ENCODE results near the gene ATP1A2. TPM values are rescaled to one million over a fixed set of nuclear protein-coding genes. Genes with fewer than 3 reads are reported as not detected.

Gene ATP1A2
- total and polyA plus RNA-seq, 4 donors = 281 to 2,060 (median 566) TPM

DNA sequence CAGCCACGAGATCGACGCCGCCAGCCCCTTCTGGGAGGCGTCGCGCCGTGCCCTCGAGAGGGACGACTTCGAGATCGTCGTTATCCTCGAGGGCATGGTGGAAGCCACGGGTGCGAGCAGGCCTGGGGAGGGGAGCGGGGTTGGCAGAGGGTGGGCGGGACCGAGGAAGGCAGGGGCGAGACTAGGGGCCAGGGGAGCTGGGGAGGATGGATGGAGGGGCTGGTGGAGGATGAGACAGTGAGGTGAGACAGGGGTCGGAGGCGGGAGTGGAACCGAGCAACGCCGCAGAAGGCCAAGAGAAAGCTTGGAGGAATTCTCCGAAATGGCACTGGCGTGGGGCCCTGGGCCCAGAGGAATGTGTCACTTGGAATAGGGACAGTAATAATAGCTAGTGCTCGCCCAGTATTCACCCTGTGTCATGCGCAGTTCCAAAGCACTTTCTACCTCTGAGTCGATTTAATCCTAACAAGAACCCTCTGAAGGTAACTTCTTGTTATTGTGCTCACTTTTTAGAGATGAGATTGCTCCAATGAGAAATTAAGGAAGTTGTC, 30.7 kb upstream of the ATP1A2 start:
- Histone ChIP-seq H3K27ac (ENCODE audit: low read depth, low read length) (no peak overlapping the region), H3K4me1 (ENCODE audit: control insufficient read depth, insufficient read depth, low read length) (peaks cover 47% of the 10 kb centered on the region), H3K27me3 (ENCODE audit: control insufficient read depth, insufficient read depth, low read length) (peaks cover 12% of the 10 kb centered on the region), H3K9me3 (ENCODE audit: control insufficient read depth, insufficient read depth, low read length) (no peaks in the 10 kb centered on the region), H3K4me3 (ENCODE audit: low read depth, low read length) (no peak overlapping the region), H3K36me3 (ENCODE audit: control insufficient read depth, insufficient read depth, low read length) (peaks cover 32% of the 10 kb centered on the region)
- DNase-seq (ENCODE audit: low read depth in 4 of 6, low spot score in 6 of 6) = no peak
- whole genome bisulfite sequencing (ENCODE audit: insufficient coverage) = 79% methylated on average over 22 of the region's 30 CpGs

DNA sequence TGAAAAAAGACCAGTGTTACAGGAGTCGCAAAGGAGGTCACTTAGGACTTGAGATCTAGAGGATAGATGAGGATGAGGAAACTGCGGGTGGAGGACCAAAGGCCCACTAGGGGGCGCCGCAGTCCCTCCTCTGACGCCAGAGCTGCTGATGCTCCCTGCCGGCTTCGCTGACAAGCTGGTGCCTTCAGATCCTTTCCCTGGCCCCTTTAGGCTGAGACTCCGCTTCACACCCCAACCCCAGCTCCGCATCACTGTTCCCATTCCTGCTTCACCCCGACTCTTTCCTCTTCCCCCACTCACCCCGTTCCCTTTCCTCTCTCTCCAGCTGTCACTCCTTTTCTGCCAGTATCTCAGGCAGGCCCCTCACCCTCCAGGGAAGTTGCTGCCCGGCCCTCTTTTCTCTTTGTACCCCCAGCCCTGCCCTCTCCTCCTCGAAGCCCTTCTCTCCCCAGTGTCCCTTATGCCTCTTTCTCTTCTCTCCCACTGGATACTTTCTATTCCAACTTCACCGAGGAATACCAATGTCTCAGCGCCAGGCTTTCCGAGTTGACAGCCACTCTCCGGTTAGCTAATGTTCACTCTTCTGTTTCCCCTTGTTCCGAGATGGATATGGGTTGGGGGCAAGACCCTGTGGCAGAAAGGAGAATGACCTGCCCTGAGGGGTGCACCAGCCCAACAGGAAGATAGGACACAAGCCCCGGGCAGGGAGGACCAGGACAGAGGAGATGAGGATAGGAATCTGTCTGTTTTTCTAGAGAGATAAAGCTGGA, 29.7 kb upstream of the ATP1A2 start:
- H3K27me3 ChIP-seq (ENCODE audit: control insufficient read depth, insufficient read depth, low read length) = peaks cover 12% of the 10 kb centered on the region
- WGBS (ENCODE audit: insufficient coverage) = 15% methylated on average over 15 of the region's 19 CpGs
- H3K36me3 ChIP-seq (ENCODE audit: control insufficient read depth, insufficient read depth, low read length) = peaks cover 42% of the 10 kb centered on the region
- H3K27ac ChIP-seq (ENCODE audit: low read depth, low read length) = peak overlapping the region; percentile 75
- H3K9me3 ChIP-seq (ENCODE audit: control insufficient read depth, insufficient read depth, low read length) = no peaks in the 10 kb centered on the region
- H3K4me3 ChIP-seq (ENCODE audit: low read depth, low read length) = no peak overlapping the region
- peak in 2 of 6 donors; percentile 89 to 93 for DNase-seq (ENCODE audit: low read depth in 4 of 6, low spot score in 6 of 6)
- H3K4me1 ChIP-seq (ENCODE audit: control insufficient read depth, insufficient read depth, low read length) = peaks cover 48% of the 10 kb centered on the region

DNA sequence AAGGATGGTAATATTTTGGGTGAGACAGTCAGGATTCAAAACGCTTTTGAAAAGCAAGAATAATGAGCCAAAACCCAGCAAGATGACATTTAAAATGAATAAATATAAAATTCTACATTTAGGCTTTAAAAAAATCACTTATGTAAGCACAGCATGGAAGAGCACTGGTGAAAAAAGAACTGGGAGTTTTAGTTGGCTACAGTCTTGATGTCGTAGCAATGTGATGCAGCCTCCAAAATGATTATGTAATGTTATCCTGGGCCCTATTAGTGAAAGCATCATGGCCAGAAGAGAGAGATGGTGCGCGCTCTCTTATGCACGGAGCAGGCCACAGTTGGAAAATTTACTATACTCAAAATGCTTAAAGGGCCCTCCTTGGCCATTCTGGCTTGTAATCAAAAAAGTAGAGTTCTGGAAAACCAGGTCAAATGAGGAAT, 29.1 kb upstream of the ATP1A2 start:
- H3K4me3 ChIP-seq (ENCODE audit: low read depth, low read length) = no peak overlapping the region
- peak overlapping the region; percentile 75 for H3K27ac ChIP-seq (ENCODE audit: low read depth, low read length)
- H3K9me3 ChIP-seq (ENCODE audit: control insufficient read depth, insufficient read depth, low read length) = no peaks in the 10 kb centered on the region
- H3K27me3 ChIP-seq (ENCODE audit: control insufficient read depth, insufficient read depth, low read length) = peaks cover 12% of the 10 kb centered on the region
- peaks cover 48% of the 10 kb centered on the region for H3K36me3 ChIP-seq (ENCODE audit: control insufficient read depth, insufficient read depth, low read length)
- peaks cover 44% of the 10 kb centered on the region for H3K4me1 ChIP-seq (ENCODE audit: control insufficient read depth, insufficient read depth, low read length)
- DNase-seq (ENCODE audit: low read depth in 4 of 6, low spot score in 6 of 6) = peak in 2 of 6 donors; percentile 79 to 86
- 50% methylated on average over 1 of the region's 5 CpGs for WGBS (ENCODE audit: insufficient coverage)

DNA sequence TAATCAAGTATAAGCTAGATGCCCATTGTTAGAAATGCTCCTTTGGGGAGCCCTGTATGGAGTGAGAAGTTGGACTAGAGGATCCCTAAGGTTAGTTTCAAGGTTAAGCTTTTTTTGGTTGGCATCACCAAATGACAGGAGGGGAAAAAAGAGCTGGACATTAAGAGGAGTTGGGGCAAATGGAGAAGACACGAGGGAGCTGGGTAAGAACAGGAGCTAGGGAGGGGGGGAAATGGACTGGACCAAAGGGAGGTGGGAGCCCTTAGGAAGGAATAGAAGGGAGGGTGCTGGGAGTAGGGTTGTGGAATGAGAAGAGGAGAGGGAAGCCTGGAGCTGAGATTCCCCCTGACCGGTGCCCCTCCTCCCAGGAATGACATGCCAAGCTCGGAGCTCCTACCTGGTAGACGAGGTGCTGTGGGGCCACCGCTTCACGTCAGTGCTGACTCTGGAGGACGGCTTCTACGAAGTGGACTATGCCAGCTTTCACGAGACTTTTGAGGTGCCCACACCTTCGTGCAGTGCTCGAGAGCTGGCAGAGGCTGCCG, 28.4 kb upstream of the ATP1A2 start:
- 89% methylated on average over 8 of the region's 12 CpGs for WGBS (ENCODE audit: insufficient coverage)
- Histone ChIP-seq H3K9me3 (ENCODE audit: control insufficient read depth, insufficient read depth, low read length) (no peaks in the 10 kb centered on the region), H3K27me3 (ENCODE audit: control insufficient read depth, insufficient read depth, low read length) (peaks cover 12% of the 10 kb centered on the region), H3K27ac (ENCODE audit: low read depth, low read length) (peak overlapping the region; percentile 75), H3K36me3 (ENCODE audit: control insufficient read depth, insufficient read depth, low read length) (peaks cover 55% of the 10 kb centered on the region), H3K4me1 (ENCODE audit: control insufficient read depth, insufficient read depth, low read length) (peaks cover 39% of the 10 kb centered on the region), H3K4me3 (ENCODE audit: low read depth, low read length) (no peak overlapping the region)
- no peak for DNase-seq (ENCODE audit: low read depth in 4 of 6, low spot score in 6 of 6)

DNA sequence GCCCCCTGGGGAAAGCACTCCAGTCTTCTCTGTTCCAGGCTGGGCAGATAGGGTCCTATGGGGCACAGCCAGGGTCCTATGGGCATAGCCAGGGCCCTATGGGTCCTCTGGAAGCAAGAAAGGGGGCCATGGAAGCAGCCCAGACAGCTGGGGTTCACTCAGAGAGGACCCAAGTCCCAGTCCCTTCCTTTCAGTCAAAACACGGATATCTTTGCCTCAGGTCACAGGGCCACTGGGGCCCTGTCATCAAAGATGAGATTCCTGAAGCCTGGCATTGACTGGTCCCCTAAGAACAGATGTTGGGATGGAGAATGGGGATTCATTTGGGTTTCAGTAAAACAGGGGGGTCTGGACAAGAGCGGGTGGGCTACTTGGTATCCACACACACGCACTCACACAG, 25.7 kb upstream of the ATP1A2 start:
- Histone ChIP-seq H3K4me1 (ENCODE audit: control insufficient read depth, insufficient read depth, low read length) (peaks cover 21% of the 10 kb centered on the region), H3K27me3 (ENCODE audit: control insufficient read depth, insufficient read depth, low read length) (no peaks in the 10 kb centered on the region), H3K36me3 (ENCODE audit: control insufficient read depth, insufficient read depth, low read length) (peaks cover 69% of the 10 kb centered on the region), H3K27ac (ENCODE audit: low read depth, low read length) (no peak overlapping the region), H3K9me3 (ENCODE audit: control insufficient read depth, insufficient read depth, low read length) (no peaks in the 10 kb centered on the region), H3K4me3 (ENCODE audit: low read depth, low read length) (no peak overlapping the region)
- WGBS (ENCODE audit: insufficient coverage) = 79% methylated on average over 3 of the region's 3 CpGs
- no peak for DNase-seq (ENCODE audit: low read depth in 4 of 6, low spot score in 6 of 6)

DNA sequence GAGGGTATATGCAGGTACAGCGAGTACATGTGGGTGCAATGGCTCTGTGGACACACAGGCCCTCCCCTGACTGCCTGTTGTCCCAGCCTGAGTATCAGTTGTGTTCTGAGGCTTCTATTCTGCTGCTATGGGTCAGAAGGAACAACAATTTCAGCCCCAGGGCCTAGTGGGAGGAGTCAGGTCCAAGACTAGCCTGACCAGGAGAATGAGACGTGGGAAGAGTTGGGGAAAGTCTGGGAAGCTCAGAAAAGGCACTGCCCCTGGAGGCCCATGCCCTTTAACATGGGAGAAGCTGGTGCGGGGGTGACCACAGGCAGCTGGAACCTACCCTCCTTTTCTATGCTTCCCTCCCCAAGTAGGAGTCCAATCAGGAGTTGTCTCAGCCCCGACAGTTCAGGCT, 24.8 kb upstream of the ATP1A2 start:
- no peaks in the 10 kb centered on the region for H3K27me3 ChIP-seq (ENCODE audit: control insufficient read depth, insufficient read depth, low read length)
- H3K27ac ChIP-seq (ENCODE audit: low read depth, low read length) = no peak overlapping the region
- DNase-seq (ENCODE audit: low read depth in 4 of 6, low spot score in 6 of 6) = no peak
- peaks cover 77% of the 10 kb centered on the region for H3K36me3 ChIP-seq (ENCODE audit: control insufficient read depth, insufficient read depth, low read length)
- no peak overlapping the region for H3K4me3 ChIP-seq (ENCODE audit: low read depth, low read length)
- WGBS (ENCODE audit: insufficient coverage) = 100% methylated on average over 1 of the region's 4 CpGs
- no peaks in the 10 kb centered on the region for H3K9me3 ChIP-seq (ENCODE audit: control insufficient read depth, insufficient read depth, low read length)
- H3K4me1 ChIP-seq (ENCODE audit: control insufficient read depth, insufficient read depth, low read length) = peaks cover 22% of the 10 kb centered on the region

DNA sequence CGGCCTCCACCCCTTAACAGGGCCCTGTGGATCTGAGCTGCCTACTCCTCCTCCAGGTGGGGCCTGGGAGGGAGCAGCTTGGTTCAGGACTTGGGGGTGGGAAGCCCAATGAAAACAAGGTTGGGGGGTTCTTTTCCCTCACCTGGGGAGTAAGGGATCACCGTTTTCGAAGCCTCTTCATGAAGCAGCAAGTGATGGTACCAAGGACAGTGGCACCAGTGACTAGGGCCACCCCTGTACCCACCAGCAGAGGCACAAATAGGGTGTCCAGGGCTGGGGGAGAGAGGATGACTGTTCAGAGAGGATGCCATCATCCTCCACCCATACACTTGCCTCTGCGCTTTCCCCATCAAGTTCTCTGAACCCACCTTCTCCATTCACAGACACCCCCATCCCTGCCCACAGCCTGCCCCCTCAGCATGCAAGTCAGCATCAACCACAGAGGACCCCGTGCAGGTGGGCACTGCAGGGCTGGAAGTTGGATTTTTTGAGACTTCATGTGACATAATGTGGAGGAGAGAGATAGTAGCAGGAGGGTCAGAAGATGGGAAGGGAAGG, 23.8 kb upstream of the ATP1A2 start:
- Histone ChIP-seq H3K27me3 (ENCODE audit: control insufficient read depth, insufficient read depth, low read length) (no peaks in the 10 kb centered on the region), H3K4me3 (ENCODE audit: low read depth, low read length) (no peak overlapping the region), H3K27ac (ENCODE audit: low read depth, low read length) (no peak overlapping the region), H3K9me3 (ENCODE audit: control insufficient read depth, insufficient read depth, low read length) (no peaks in the 10 kb centered on the region), H3K36me3 (ENCODE audit: control insufficient read depth, insufficient read depth, low read length) (peaks cover 78% of the 10 kb centered on the region), H3K4me1 (ENCODE audit: control insufficient read depth, insufficient read depth, low read length) (peaks cover 25% of the 10 kb centered on the region)
- WGBS (ENCODE audit: insufficient coverage) = 100% methylated on average over 1 of the region's 5 CpGs
- no peak for DNase-seq (ENCODE audit: low read depth in 4 of 6, low spot score in 6 of 6)

DNA sequence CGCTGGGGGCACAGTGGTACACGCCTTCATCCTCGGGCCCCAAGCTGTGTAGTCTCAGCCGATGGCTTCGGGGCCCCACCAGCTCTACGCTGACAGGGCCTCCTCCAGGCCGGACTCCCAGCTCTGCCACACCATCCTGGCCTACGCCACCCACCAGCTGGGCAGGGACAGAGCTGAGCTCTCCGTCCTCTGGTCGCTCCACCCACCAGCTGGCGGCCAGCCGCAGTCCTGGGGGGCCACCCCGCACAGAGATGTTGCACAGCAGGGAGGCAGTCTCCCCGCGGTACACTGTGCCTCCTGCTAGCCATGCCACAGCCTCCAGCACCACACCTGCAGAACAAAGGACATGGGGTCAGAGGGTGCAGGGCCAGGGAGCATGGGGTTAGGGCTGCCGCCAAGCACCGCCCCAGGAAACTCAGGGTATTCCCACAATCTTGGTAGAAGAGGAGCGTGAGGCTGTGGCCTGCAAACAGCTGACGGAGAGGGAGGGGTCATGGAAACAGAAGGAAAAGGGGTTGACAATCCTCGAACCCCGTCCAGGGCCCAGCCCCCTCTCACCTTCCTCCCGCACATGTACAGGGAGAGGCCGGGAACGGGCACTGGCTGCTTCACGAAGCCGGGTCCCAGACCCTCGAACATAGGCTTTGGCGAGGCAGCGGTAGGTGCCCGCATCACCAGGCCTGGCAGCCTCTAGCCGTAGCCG, 23.0 kb upstream of the ATP1A2 start:
- Histone ChIP-seq H3K27me3 (ENCODE audit: control insufficient read depth, insufficient read depth, low read length) (no peaks in the 10 kb centered on the region), H3K4me1 (ENCODE audit: control insufficient read depth, insufficient read depth, low read length) (peaks cover 33% of the 10 kb centered on the region), H3K9me3 (ENCODE audit: control insufficient read depth, insufficient read depth, low read length) (no peaks in the 10 kb centered on the region), H3K36me3 (ENCODE audit: control insufficient read depth, insufficient read depth, low read length) (peaks cover 73% of the 10 kb centered on the region), H3K4me3 (ENCODE audit: low read depth, low read length) (no peak overlapping the region), H3K27ac (ENCODE audit: low read depth, low read length) (no peak overlapping the region)
- 87% methylated on average over 30 of the region's 32 CpGs for WGBS (ENCODE audit: insufficient coverage)
- no peak for DNase-seq (ENCODE audit: low read depth in 4 of 6, low spot score in 6 of 6)

DNA sequence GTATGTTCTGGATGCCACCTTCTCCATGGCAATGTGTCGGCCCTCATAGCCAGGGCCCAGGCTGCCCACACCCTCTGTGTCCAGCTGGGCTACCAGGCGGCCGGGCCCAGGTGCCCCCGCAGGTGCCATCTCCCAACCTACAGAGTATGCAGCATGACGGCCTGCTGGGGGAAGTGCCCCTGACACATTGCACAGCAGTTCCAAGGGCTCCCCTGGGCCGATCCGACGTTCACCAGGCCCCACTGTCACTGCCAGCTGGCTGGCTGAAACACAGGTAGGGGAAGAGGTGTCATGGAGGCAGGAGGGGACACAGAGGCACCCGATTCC, 22.5 kb upstream of the ATP1A2 start:
- H3K36me3 ChIP-seq (ENCODE audit: control insufficient read depth, insufficient read depth, low read length) = peaks cover 73% of the 10 kb centered on the region
- no peak for DNase-seq (ENCODE audit: low read depth in 4 of 6, low spot score in 6 of 6)

More for the DNA sequence above, 22.5 kb upstream of the ATP1A2 start:
- no peak overlapping the region for H3K27ac ChIP-seq (ENCODE audit: low read depth, low read length)
- no peaks in the 10 kb centered on the region for H3K27me3 ChIP-seq (ENCODE audit: control insufficient read depth, insufficient read depth, low read length)
- WGBS (ENCODE audit: insufficient coverage) = 81% methylated on average over 9 of the region's 9 CpGs
- H3K9me3 ChIP-seq (ENCODE audit: control insufficient read depth, insufficient read depth, low read length) = no peaks in the 10 kb centered on the region
- H3K4me1 ChIP-seq (ENCODE audit: control insufficient read depth, insufficient read depth, low read length) = peaks cover 38% of the 10 kb centered on the region
- H3K4me3 ChIP-seq (ENCODE audit: low read depth, low read length) = no peak overlapping the region
